ENCODE data around the gene UVRAG.

DNA sequence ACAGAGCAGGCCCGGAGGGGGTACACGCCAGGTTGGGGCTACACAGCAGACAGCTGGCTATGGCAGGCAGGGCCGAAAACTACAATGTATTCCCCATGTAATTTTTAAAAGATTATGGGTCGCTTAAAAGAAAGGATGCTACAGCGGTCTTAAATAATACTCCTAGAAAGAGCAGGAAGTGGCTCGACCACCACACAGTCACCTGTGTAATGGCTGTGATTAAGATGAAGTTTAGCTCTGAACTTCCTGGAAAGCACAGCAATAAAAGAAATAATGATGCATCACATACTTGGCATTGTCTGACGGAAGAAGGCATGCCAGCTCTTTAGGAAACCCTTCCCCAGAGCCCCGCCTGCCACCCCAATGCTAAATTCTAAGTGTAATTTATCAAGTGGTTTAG is 358.7 kb downstream of the UVRAG start:
- TF ChIP-seq, protein P1, sequence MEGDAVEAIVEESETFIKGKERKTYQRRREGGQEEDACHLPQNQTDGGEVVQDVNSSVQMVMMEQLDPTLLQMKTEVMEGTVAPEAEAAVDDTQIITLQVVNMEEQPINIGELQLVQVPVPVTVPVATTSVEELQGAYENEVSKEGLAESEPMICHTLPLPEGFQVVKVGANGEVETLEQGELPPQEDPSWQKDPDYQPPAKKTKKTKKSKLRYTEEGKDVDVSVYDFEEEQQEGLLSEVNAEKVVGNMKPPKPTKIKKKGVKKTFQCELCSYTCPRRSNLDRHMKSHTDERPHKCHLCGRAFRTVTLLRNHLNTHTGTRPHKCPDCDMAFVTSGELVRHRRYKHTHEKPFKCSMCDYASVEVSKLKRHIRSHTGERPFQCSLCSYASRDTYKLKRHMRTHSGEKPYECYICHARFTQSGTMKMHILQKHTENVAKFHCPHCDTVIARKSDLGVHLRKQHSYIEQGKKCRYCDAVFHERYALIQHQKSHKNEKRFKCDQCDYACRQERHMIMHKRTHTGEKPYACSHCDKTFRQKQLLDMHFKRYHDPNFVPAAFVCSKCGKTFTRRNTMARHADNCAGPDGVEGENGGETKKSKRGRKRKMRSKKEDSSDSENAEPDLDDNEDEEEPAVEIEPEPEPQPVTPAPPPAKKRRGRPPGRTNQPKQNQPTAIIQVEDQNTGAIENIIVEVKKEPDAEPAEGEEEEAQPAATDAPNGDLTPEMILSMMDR (IDR thresholded peaks at IDR 0.05; ENCODE audit: low read depth, low read length): no peak
- no peak for TF ChIP-seq EZH2phosphoT487 (IDR thresholded peaks at IDR 0.05; ENCODE audit: low read depth)

Measured in OCI-LY3 (cell line).